Keratinocyte (primary cell): ENCODE measurements around the gene RCSD1. TPM values are rescaled to one million over a fixed set of nuclear protein-coding genes. Genes with fewer than 3 reads are reported as not detected.

Experiments used
- DNase-seq: peaks from one replicate; pipeline ENCODE4 v3.0.0-alpha.2; 2011; ENCODE audit warnings: low read depth, missing footprints, low spot score
- FAIRE-seq: peaks from 2 replicates; lab custom pipeline; 2011; peaks lifted over from hg19 to GRCh38; lab: Jason Lieb, UNC
- H2AFZ ChIP-seq: 2 replicates; pipeline ENCODE4 v1.6.0; 2012; ENCODE audit warnings: low read length, control low read depth, inconsistent platforms; ENCODE audit not compliant: control insufficient read depth
- H3K27ac ChIP-seq: 2 replicates; pipeline ENCODE4 v1.5.1; 2011; ENCODE audit warnings: low read length; ENCODE audit not compliant: control insufficient read depth, insufficient read depth
- H3K27me3 ChIP-seq: 3 replicates; pipeline ENCODE4 v1.6.0; 2011; ENCODE audit warnings: low read length; ENCODE audit not compliant: control insufficient read depth, insufficient read depth; ENCODE audit errors: extremely low read depth
- H3K36me3 ChIP-seq, 2 experiments: 2 replicates in 1 of 2; 3 replicates in 1 of 2; pipeline ENCODE4 v1.5.1; 2011; ENCODE audit warnings: low read length in 2 of 2, mild to moderate bottlenecking in 1 of 2; ENCODE audit not compliant: control insufficient read depth in 2 of 2, insufficient read depth in 2 of 2; ENCODE audit errors: extremely low read depth in 1 of 2
- H3K4me1 ChIP-seq: 3 replicates; pipeline ENCODE4 v1.5.1; 2011; ENCODE audit warnings: low read length; ENCODE audit not compliant: control insufficient read depth, insufficient read depth; ENCODE audit errors: extremely low read depth
- H3K4me2 ChIP-seq: 3 replicates; pipeline ENCODE4 v1.6.0; 2011; ENCODE audit warnings: low read depth, low read length; ENCODE audit not compliant: control insufficient read depth, insufficient read depth; ENCODE audit errors: extremely low read depth
- H3K4me3 ChIP-seq, 3 experiments: fragments of 200-600 bp in 1 of 3; sonication (generic) in 1 of 3; 2 replicates in 2 of 3; 3 replicates in 1 of 3; pipeline ENCODE4 v1.5.1; 2011 to 2016; ENCODE audit warnings: low read length in 3 of 3, mild to moderate bottlenecking in 3 of 3, control low read depth in 2 of 3, inconsistent platforms in 1 of 3, low read depth in 1 of 3, mixed read lengths in 1 of 3, mixed run types in 1 of 3, moderate library complexity in 1 of 3; ENCODE audit not compliant: control insufficient read depth in 2 of 3, insufficient read depth in 2 of 3; ENCODE audit errors: extremely low read depth in 1 of 3
- H3K79me2 ChIP-seq: 2 replicates; pipeline ENCODE4 v1.6.0; 2012; ENCODE audit warnings: low read length; ENCODE audit not compliant: control insufficient read depth, insufficient read depth
- H3K9ac ChIP-seq: 3 replicates; pipeline ENCODE4 v1.6.0; 2011; ENCODE audit warnings: low read length; ENCODE audit not compliant: control insufficient read depth, insufficient read depth; ENCODE audit errors: extremely low read depth
- H3K9me1 ChIP-seq: 3 replicates; pipeline ENCODE4 v1.6.0; 2011; ENCODE audit warnings: low read length; ENCODE audit not compliant: control insufficient read depth, insufficient read depth; ENCODE audit errors: extremely low read depth
- H3K9me3 ChIP-seq: 2 replicates; pipeline ENCODE4 v1.5.1; 2012; ENCODE audit warnings: low read depth, low read length; ENCODE audit not compliant: control insufficient read depth
- H4K20me1 ChIP-seq: 3 replicates; pipeline ENCODE4 v1.6.0; 2011; ENCODE audit warnings: low read length; ENCODE audit not compliant: control insufficient read depth, insufficient read depth; ENCODE audit errors: extremely low read depth
- EZH2 ChIP-seq: IDR thresholded peaks from one replicate; pipeline ENCODE4 v1.6.1; 2012; ENCODE audit warnings: inconsistent platforms, mild to moderate bottlenecking, low read length, moderate library complexity
- dilution Hi-C: fragments of 300-500 bp; cut with MboI; formaldehyde crosslinking; loops from one replicate; pipeline ENCODE4 v1.7.0; 2020; ENCODE audit warnings: low sequenced_read_pairs; ENCODE audit not compliant: extremely low pct_ligation_motif_present
- polyA plus RNA-seq, 5 experiments: library from polyadenylated mRNA; depleted of rRNA in 3 of 5; stranded (reverse) in 3 of 5; stranded (forward) in 1 of 5; unstranded in 1 of 5; fragments of >200 nt; gene quantifications; 1 replicate in 1 of 5; 2 replicates in 3 of 5; 3 replicates in 1 of 5; pipeline versions ENCODE4 v1.2.1 to v1.2.3, GENCODE V29; 2011 to 2012; ENCODE audit warnings: missing spikeins in 2 of 5, low read depth in 1 of 5, low replicate concordance in 1 of 5
- TF ChIP-seq, protein P1 (sequence below), 3 experiments: IDR thresholded peaks in 1 of 3; conservative IDR thresholded peaks in 1 of 3; optimal IDR thresholded peaks in 1 of 3; 2 replicates in 2 of 3; 3 replicates in 1 of 3; pipeline versions ENCODE3 to v1.5.1; 2011; ENCODE audit warnings: low read length in 3 of 3, mild to moderate bottlenecking in 3 of 3, moderate library complexity in 2 of 3, control low read depth in 1 of 3, inconsistent platforms in 1 of 3; ENCODE audit not compliant: insufficient read depth in 2 of 3; ENCODE audit errors: extremely low read depth in 1 of 3

RCSD1 gene
- polyA plus RNA-seq, 1 donor (not counting 4 experiments of a cell fraction or from before 2014, with no cell fraction given), result 0.03 TPM

DNA sequence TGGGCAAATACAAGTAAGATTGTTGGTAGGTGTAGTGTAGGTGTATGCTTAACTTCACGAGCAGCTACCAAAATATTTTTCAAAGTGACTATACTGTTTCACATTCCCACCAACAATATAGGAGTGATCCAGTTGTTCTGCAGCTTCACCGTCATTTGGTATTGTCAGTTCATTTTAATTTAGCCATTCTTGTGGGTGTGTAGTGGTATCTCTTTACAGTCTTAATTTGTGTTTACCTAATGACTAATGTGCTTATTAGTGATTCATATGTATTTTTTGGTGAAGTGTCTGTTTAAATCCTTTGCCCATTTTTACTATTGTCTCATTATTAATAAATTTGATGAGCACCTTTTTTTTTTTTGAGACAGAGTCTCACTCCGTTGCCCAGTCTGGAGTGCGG lies 35.4 kb downstream of the RCSD1 start:
- no peaks in the 10 kb centered on the region for H3K9me1 ChIP-seq
- no peak overlapping the region for H3K27ac ChIP-seq
- no peak for FAIRE-seq
- H3K4me1 ChIP-seq, result peaks cover 37% of the 10 kb centered on the region
- no peaks in the 10 kb centered on the region for H3K79me2 ChIP-seq
- no peak overlapping the region for H3K4me2 ChIP-seq
- TF ChIP-seq, protein P1, sequence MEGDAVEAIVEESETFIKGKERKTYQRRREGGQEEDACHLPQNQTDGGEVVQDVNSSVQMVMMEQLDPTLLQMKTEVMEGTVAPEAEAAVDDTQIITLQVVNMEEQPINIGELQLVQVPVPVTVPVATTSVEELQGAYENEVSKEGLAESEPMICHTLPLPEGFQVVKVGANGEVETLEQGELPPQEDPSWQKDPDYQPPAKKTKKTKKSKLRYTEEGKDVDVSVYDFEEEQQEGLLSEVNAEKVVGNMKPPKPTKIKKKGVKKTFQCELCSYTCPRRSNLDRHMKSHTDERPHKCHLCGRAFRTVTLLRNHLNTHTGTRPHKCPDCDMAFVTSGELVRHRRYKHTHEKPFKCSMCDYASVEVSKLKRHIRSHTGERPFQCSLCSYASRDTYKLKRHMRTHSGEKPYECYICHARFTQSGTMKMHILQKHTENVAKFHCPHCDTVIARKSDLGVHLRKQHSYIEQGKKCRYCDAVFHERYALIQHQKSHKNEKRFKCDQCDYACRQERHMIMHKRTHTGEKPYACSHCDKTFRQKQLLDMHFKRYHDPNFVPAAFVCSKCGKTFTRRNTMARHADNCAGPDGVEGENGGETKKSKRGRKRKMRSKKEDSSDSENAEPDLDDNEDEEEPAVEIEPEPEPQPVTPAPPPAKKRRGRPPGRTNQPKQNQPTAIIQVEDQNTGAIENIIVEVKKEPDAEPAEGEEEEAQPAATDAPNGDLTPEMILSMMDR (optimal IDR thresholded peaks at IDR 0.05 in 1 of 3, IDR thresholded peaks at IDR 0.05 in 1 of 3, conservative IDR thresholded peaks at IDR 0.05 in 1 of 3; ENCODE audit: extremely low read depth in 1 of 3, insufficient read depth in 2 of 3, low read length in 3 of 3), result no peak
- no peak for TF ChIP-seq EZH2
- dilution Hi-C loops, result no loop called here
- H3K4me3 ChIP-seq, result no peak overlapping the region
- no peak overlapping the region for H2AFZ ChIP-seq
- H3K9me3 ChIP-seq, result no peaks in the 10 kb centered on the region
- DNase-seq, result no peak
- H4K20me1 ChIP-seq, result no peaks in the 10 kb centered on the region
- H3K36me3 ChIP-seq, result no peaks in the 10 kb centered on the region
- no peak overlapping the region for H3K9ac ChIP-seq
- no peaks in the 10 kb centered on the region for H3K27me3 ChIP-seq

DNA sequence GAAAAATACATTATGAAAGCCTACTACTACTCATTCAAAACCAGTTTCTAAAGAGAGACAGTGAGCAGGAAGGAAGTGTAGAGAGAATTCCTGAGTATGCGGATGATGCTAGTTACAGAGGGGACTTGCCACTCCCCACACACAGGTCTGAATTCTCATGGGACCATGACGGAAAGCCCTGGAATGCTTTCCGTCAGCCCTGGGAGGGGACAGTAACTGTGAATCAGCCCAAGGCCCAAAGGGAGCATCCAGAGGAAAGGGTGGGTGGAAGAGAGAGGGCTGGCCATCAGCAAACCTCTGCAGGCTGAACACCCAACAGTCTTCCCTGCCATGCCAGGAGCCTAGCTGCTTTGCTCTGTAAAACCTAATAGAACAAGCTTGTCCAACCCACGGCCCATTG lies 36.4 kb downstream of the RCSD1 start:
- peaks cover 34% of the 10 kb centered on the region for H3K4me1 ChIP-seq
- no peaks in the 10 kb centered on the region for H4K20me1 ChIP-seq
- no peaks in the 10 kb centered on the region for H3K79me2 ChIP-seq
- dilution Hi-C loops, result no loop called here
- H3K9me1 ChIP-seq, result no peaks in the 10 kb centered on the region
- no peak overlapping the region for H2AFZ ChIP-seq
- no peaks in the 10 kb centered on the region for H3K27me3 ChIP-seq
- no peak overlapping the region for H3K4me2 ChIP-seq
- no peak overlapping the region for H3K4me3 ChIP-seq
- H3K36me3 ChIP-seq, result no peaks in the 10 kb centered on the region
- DNase-seq, result no peak
- H3K27ac ChIP-seq, result no peak overlapping the region
- no peak overlapping the region for H3K9ac ChIP-seq
- H3K9me3 ChIP-seq, result no peaks in the 10 kb centered on the region
- TF ChIP-seq, protein P1 (optimal IDR thresholded peaks at IDR 0.05 in 1 of 3, IDR thresholded peaks at IDR 0.05 in 1 of 3, conservative IDR thresholded peaks at IDR 0.05 in 1 of 3; ENCODE audit: extremely low read depth in 1 of 3, insufficient read depth in 2 of 3, low read length in 3 of 3), result no peak
- TF ChIP-seq EZH2, result no peak
- no peak for FAIRE-seq
